Ishikawa (cell line): ENCODE data around the gene EVI5.

Experiments
- CEBPB ChIP-seq: IDR thresholded peaks from 2 replicates; pipeline ENCODE4 v1.6.1; 2012
- CREB1 ChIP-seq: IDR thresholded peaks from 2 replicates; pipeline ENCODE4 v1.6.1; 2012; ENCODE audit warnings: low read depth
- EGR1 ChIP-seq: IDR thresholded peaks from 2 replicates; pipeline ENCODE4 v1.6.1; 2012
- EP300 ChIP-seq: IDR thresholded peaks from 2 replicates; pipeline ENCODE4 v1.6.1; 2012; ENCODE audit warnings: borderline replicate concordance
- FOXM1 ChIP-seq: IDR thresholded peaks from 2 replicates; pipeline ENCODE4 v1.6.1; 2012; ENCODE audit warnings: low read depth, borderline replicate concordance
- MAX ChIP-seq: IDR thresholded peaks from 2 replicates; pipeline ENCODE4 v1.6.1; 2012
- NFIC ChIP-seq: IDR thresholded peaks from 2 replicates; pipeline ENCODE4 v1.6.1; 2012
- RAD21 ChIP-seq: IDR thresholded peaks from 2 replicates; pipeline ENCODE4 v1.6.1; 2012; ENCODE audit warnings: low read depth
- REST ChIP-seq: IDR thresholded peaks from 2 replicates; pipeline ENCODE4 v1.6.1; 2012; ENCODE audit warnings: low read depth, mild to moderate bottlenecking
- TAF1 ChIP-seq: IDR thresholded peaks from 2 replicates; pipeline ENCODE4 v1.6.1; 2012; ENCODE audit warnings: low read depth, mild to moderate bottlenecking
- TCF12 ChIP-seq: IDR thresholded peaks from 2 replicates; pipeline ENCODE4 v1.6.1; 2012; ENCODE audit warnings: low read depth
- TEAD4 ChIP-seq: IDR thresholded peaks from 2 replicates; pipeline ENCODE4 v1.6.1; 2012
- YY1 ChIP-seq: IDR thresholded peaks from 2 replicates; pipeline ENCODE4 v1.6.1; 2012; ENCODE audit warnings: low read depth
- ZBTB7A ChIP-seq: IDR thresholded peaks from 2 replicates; pipeline ENCODE4 v1.6.1; 2012; ENCODE audit warnings: low read depth

- TF ChIP-seq CEBPB, result no peak
- no peak for TF ChIP-seq CREB1
- TF ChIP-seq NFIC, result no peak
- TF ChIP-seq EGR1, result no peak
- no peak for TF ChIP-seq YY1
- TF ChIP-seq MAX, result no peak
- no peak for TF ChIP-seq EP300
- no peak for TF ChIP-seq TEAD4
- no peak for TF ChIP-seq REST
- no peak for TF ChIP-seq ZBTB7A
- no peak for TF ChIP-seq RAD21
- TF ChIP-seq TCF12, result no peak
- TF ChIP-seq FOXM1, result no peak
- TF ChIP-seq TAF1, result no peak
Measured at GRCh38 chr1:92797961-92798360, 13.1 kb upstream of the EVI5 start.
